ENCODE data around the gene CRIM1.

CRIM1 gene

DNA sequence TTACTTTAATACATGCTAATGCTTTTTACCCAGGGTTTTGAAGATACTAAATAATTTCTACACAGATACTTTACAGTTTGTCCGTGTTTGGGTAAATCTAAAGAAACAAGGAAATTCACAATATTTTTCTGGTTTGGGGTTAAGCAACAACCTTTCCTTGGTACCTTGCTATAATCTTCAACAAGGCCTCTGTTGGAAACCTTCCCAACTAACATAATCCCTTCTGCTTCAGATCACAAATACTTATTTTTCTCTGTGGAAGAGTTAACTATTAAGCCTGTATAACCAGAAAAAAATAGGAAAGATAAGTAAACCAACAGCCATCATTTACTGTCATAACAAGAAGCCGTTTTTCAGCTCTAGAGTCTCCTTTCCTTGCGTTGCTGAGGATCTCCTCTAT, 227.4 kb downstream of the CRIM1 start:
- H3K27me3 ChIP-seq, result no peaks in the 10 kb centered on the region
- H3K36me3 ChIP-seq, result peaks cover 54% of the 10 kb centered on the region
- H3K4me1 ChIP-seq (ENCODE audit: control insufficient read depth in 1 of 2, insufficient read depth in 1 of 2, low read depth in 1 of 2, low read length in 1 of 2), result peaks cover 25 to 26% of the 10 kb centered on the region in 2 experiments
- H3K9me3 ChIP-seq, result no peaks in the 10 kb centered on the region
- TF ChIP-seq, protein P1, sequence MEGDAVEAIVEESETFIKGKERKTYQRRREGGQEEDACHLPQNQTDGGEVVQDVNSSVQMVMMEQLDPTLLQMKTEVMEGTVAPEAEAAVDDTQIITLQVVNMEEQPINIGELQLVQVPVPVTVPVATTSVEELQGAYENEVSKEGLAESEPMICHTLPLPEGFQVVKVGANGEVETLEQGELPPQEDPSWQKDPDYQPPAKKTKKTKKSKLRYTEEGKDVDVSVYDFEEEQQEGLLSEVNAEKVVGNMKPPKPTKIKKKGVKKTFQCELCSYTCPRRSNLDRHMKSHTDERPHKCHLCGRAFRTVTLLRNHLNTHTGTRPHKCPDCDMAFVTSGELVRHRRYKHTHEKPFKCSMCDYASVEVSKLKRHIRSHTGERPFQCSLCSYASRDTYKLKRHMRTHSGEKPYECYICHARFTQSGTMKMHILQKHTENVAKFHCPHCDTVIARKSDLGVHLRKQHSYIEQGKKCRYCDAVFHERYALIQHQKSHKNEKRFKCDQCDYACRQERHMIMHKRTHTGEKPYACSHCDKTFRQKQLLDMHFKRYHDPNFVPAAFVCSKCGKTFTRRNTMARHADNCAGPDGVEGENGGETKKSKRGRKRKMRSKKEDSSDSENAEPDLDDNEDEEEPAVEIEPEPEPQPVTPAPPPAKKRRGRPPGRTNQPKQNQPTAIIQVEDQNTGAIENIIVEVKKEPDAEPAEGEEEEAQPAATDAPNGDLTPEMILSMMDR (IDR thresholded peaks at IDR 0.05), result no peak
- H3K4me3 ChIP-seq (ENCODE audit: low read depth in 1 of 2, low read length in 1 of 2), result no peak overlapping the region
- peak overlapping the region; percentile 5 for H3K27ac ChIP-seq

DNA sequence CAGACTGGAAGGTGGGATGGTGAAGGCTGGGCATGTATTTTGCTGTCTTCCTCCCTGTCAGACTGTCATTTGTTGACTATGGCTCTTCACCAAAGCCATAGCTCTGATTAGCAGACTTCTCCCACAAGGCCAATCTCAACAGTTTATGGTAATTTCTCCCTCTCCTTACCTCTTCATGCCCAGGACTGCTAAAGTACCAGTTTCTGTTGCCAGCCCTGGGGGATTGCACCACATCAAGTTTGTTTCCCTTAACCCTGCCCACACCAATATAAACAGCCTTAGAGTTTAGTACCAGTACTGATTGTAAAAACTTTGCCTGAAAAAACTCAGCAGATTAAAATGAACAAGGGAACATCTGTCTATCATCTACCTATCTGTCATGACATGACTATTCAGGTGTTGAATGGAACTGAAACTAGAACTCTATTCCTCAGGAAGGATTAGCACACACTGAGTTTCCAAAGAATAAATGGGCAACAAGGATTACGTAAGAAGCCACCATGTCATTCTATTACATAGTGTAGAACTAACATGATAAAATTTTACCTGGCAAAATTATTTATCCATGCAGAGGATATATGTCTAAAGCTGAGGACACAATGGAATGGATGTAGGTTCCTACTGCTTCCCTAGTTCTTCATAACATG, 228.7 kb downstream of the CRIM1 start:
- no peak overlapping the region for H3K4me3 ChIP-seq (ENCODE audit: low read depth in 1 of 2, low read length in 1 of 2)
- H3K36me3 ChIP-seq, result peaks cover 52% of the 10 kb centered on the region
- H3K4me1 ChIP-seq (ENCODE audit: control insufficient read depth in 1 of 2, insufficient read depth in 1 of 2, low read depth in 1 of 2, low read length in 1 of 2), result peaks cover 25 to 26% of the 10 kb centered on the region in 2 experiments
- TF ChIP-seq, protein P1 (IDR thresholded peaks at IDR 0.05), result no peak
- peak overlapping the region; percentile 76 for H3K27ac ChIP-seq
- H3K9me3 ChIP-seq, result no peaks in the 10 kb centered on the region
- H3K27me3 ChIP-seq, result no peaks in the 10 kb centered on the region

DNA sequence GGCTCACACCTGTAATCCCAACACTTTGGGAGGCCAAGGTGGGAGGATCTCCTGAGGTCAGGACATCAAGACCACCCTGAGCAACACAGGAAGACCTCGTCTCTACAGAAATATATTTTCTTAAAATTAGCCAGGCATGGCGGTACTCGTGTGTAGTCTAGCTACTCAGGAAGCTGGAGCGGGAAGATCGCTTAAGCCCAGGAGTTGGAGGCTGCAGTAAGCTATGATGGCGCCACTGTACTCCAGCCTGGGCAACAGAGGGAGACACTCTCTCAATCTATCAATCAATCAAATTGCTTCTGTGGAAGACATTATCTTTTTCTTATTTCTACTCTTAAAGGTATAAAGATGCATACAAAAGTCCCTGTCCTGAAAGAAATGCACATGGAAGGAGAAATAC, 231.1 kb downstream of the CRIM1 start:
- TF ChIP-seq, protein P1 (IDR thresholded peaks at IDR 0.05), result no peak
- peaks cover 44% of the 10 kb centered on the region for H3K36me3 ChIP-seq
- peaks cover 25 to 26% of the 10 kb centered on the region in 2 experiments for H3K4me1 ChIP-seq (ENCODE audit: control insufficient read depth in 1 of 2, insufficient read depth in 1 of 2, low read depth in 1 of 2, low read length in 1 of 2)
- H3K9me3 ChIP-seq, result no peaks in the 10 kb centered on the region
- no peak overlapping the region for H3K27ac ChIP-seq
- no peaks in the 10 kb centered on the region for H3K27me3 ChIP-seq
- H3K4me3 ChIP-seq (ENCODE audit: low read depth in 1 of 2, low read length in 1 of 2), result no peak overlapping the region

DNA sequence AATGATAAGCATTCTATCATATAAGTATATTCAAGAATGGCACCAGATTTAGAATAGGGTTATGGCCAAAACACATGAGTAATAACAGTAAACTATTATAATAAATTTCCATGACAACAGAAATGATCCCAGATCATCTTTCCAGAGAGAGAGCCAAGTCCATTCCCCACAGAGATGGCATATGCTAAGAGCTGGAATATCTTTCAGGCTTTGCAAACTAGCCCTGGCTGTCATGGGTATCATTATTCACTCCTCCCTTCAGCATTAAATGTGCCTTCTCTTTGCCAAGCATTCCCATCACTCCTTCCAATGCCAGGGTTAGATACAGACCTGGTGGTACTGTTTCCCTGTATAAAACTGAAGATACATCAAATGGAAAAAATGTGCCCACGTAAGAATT, 231.5 kb downstream of the CRIM1 start:
- Histone ChIP-seq H3K27ac (no peak overlapping the region), H3K4me3 (ENCODE audit: low read depth in 1 of 2, low read length in 1 of 2) (no peak overlapping the region), H3K27me3 (no peaks in the 10 kb centered on the region), H3K4me1 (ENCODE audit: control insufficient read depth in 1 of 2, insufficient read depth in 1 of 2, low read depth in 1 of 2, low read length in 1 of 2) (peaks cover 21 to 26% of the 10 kb centered on the region in 2 experiments), H3K36me3 (peaks cover 44% of the 10 kb centered on the region), H3K9me3 (no peaks in the 10 kb centered on the region)
- TF ChIP-seq, protein P1 (IDR thresholded peaks at IDR 0.05), result no peak

DNA sequence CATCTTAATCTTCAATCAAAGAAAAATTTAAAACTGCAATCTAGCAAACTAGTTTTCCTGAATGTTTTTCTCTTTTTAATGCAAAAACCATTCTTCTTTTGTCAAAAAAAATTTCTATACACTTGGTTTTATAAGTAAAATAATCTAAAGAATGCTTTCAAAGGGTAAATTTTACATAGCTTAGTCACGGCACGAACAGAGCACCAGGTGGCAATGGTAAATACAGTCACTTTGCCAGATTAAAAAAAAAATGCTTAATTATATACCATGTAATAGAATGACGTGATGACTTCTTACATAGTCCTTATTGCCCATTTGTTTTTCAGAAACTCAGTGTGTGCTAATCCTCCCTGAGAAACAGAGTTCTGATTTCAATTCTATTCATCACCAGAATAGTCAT, 232.0 kb downstream of the CRIM1 start:
- H3K4me3 ChIP-seq (ENCODE audit: low read depth in 1 of 2, low read length in 1 of 2), result no peak overlapping the region
- no peak overlapping the region for H3K27ac ChIP-seq
- no peaks in the 10 kb centered on the region for H3K9me3 ChIP-seq
- H3K27me3 ChIP-seq, result no peaks in the 10 kb centered on the region
- TF ChIP-seq, protein P1 (IDR thresholded peaks at IDR 0.05), result no peak
- peaks cover 18 to 23% of the 10 kb centered on the region in 2 experiments for H3K4me1 ChIP-seq (ENCODE audit: control insufficient read depth in 1 of 2, insufficient read depth in 1 of 2, low read depth in 1 of 2, low read length in 1 of 2)
- H3K36me3 ChIP-seq, result peaks cover 41% of the 10 kb centered on the region

Measured in neutrophil (primary cell).